Measurements from ENCODE around the gene UBASH3B.

DNA sequence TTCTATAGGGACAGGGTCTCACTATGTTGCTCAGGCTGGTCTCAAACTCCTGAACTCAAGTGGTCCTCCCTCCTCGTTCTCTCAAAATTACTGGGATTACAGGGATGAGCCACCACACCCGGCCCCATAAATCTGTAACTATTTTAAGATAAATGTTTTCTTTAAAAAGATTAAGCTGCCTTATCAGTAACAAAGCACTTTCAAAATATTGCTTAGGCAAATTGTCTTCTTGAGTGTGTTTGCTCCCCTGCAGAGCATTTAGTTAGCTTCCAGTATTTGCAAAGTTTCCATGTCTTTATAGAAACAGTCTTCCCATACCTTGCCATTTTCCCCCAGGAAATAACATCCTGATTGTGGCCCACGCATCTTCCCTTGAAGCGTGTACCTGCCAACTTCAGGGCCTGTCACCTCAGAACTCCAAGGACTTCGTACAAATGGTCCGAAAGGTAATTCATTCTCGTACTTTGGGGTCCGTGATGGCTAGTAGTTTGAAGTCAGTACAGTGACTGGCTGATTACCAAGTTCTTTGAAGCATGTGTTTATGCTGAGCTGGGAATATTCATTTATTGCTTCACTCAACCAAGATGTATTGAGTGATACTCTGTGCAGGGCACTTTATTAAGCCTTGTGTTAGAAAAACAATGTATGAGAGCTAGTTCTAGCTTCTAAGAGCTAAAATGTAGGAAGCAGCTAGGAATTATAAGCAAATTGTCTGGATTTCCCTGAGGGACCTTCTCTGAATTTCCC, 152.4 kb downstream of the UBASH3B start:
- TF ChIP-seq, protein P1, sequence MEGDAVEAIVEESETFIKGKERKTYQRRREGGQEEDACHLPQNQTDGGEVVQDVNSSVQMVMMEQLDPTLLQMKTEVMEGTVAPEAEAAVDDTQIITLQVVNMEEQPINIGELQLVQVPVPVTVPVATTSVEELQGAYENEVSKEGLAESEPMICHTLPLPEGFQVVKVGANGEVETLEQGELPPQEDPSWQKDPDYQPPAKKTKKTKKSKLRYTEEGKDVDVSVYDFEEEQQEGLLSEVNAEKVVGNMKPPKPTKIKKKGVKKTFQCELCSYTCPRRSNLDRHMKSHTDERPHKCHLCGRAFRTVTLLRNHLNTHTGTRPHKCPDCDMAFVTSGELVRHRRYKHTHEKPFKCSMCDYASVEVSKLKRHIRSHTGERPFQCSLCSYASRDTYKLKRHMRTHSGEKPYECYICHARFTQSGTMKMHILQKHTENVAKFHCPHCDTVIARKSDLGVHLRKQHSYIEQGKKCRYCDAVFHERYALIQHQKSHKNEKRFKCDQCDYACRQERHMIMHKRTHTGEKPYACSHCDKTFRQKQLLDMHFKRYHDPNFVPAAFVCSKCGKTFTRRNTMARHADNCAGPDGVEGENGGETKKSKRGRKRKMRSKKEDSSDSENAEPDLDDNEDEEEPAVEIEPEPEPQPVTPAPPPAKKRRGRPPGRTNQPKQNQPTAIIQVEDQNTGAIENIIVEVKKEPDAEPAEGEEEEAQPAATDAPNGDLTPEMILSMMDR (conservative IDR thresholded peaks at IDR 0.05; ENCODE audit: low read length): no peak
- no peak for TF ChIP-seq EZH2phosphoT487 (IDR thresholded peaks at IDR 0.05; ENCODE audit: borderline replicate concordance)
